ENCODE results near the gene RPS27L.

DNA sequence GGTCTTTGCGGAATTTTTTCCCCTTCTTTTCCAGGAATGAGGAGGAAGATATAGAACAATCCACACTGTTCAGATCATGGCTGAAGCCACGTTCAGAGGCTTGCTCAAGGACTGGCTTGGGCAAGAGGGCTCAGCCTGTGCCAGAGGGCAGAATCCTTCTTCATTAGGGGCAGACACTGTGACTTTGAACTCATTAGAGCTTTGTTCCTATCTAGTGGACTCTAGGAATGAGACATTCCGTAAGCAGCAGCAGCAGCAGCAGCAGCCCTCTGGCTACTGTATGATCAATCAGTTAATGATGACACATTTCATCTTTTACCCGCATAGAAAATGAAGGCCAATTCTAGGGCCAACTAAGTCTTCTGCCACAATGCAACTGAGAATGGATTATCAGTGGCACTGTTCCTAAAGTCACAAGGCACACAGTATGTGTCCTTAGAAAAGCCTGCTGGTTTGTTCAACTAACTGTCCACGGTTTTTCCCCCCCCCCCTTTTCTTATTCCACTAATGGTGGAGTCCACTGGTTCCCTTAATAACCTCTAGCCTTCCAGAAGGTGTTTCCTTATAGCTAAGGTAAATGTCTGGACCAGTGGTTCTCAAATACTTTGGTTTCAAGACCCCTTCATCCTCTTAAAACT, 30.4 kb upstream of the RPS27L start:
- TF ChIP-seq CTCF (IDR thresholded peaks at IDR 0.05): no peak
- no peak for TF ChIP-seq POLR2A (IDR thresholded peaks at IDR 0.05)

All from uterus (tissue), 2 donors.